Esophagus muscularis mucosa (tissue), 3 donors: Measurements from ENCODE around the gene DLK1.

Experiments used
- CTCF ChIP-seq, 3 experiments: fragments of 200-600 bp in 2 of 3; fragments of 450-650 bp in 1 of 3; sonication (generic) in 2 of 3; IDR thresholded peaks; one replicate each; pipeline ENCODE4 v1.5.1; 2017 to 2019; ENCODE audit warnings: antibody characterized with exemption in 3 of 3, mild to moderate bottlenecking in 2 of 3, moderate library complexity in 1 of 3
- POLR2AphosphoS5 ChIP-seq, 2 donors: sonication (generic); formaldehyde crosslinking; IDR thresholded peaks; one replicate each; pipeline ENCODE4 v1.6.1; 2017; ENCODE audit warnings: antibody characterized with exemption in 2 of 2

GRCh38 chr14:100694579-100695422 is 31.9 kb upstream of the DLK1 start:
- no peak for TF ChIP-seq POLR2AphosphoS5 (IDR thresholded peaks at IDR 0.05)
- TF ChIP-seq CTCF (IDR thresholded peaks at IDR 0.05) = no peak
